OCI-LY1 (cell line): ENCODE results near the gene IGSF9B.

Experiments used
- H2AFZ ChIP-seq: fragments of 200-600 bp; sonication (generic), shearing (Covaris generic); 2 replicates; pipeline ENCODE4 v1.6.0; 2014; ENCODE audit warnings: antibody characterized with exemption, mild to moderate bottlenecking, low read length
- H3F3A ChIP-seq: fragments of 200-600 bp; sonication (generic), shearing (Covaris generic); 2 replicates; pipeline ENCODE4 v1.6.0; 2014; ENCODE audit warnings: mild to moderate bottlenecking, antibody characterized with exemption, low read length, moderate library complexity; ENCODE audit not compliant: insufficient read depth
- H3K27ac ChIP-seq: fragments of 200-600 bp; sonication (generic); 2 replicates; pipeline ENCODE4 v1.5.1; 2014; ENCODE audit warnings: low read length, mixed run types, mild to moderate bottlenecking, low read depth; ENCODE audit not compliant: poor library complexity, severe bottlenecking
- H3K27me3 ChIP-seq: fragments of 200-600 bp; sonication (generic); 2 replicates; pipeline ENCODE4 v1.6.0; 2014; ENCODE audit warnings: antibody characterized with exemption, mild to moderate bottlenecking, low read length, moderate library complexity; ENCODE audit not compliant: insufficient read depth
- H3K36me3 ChIP-seq: fragments of 200-600 bp; sonication (generic); 2 replicates; pipeline ENCODE4 v1.6.1; 2014; ENCODE audit warnings: mild to moderate bottlenecking, antibody characterized with exemption, low read length, moderate library complexity, mixed read lengths; ENCODE audit not compliant: insufficient read depth
- H3K4me1 ChIP-seq: fragments of 200-600 bp; sonication (generic); 2 replicates; pipeline ENCODE4 v1.5.1; 2014; ENCODE audit warnings: mild to moderate bottlenecking, low read length, moderate library complexity; ENCODE audit not compliant: insufficient read depth, severe bottlenecking
- H3K4me2 ChIP-seq: fragments of 200-600 bp; sonication (generic), shearing (Covaris generic); 2 replicates; pipeline ENCODE4 v1.6.1; 2014; ENCODE audit warnings: low read length
- H3K4me3 ChIP-seq: fragments of 200-600 bp; sonication (generic); 2 replicates; pipeline ENCODE4 v1.5.1; 2014; ENCODE audit warnings: low read length, low read depth, mild to moderate bottlenecking, mixed read lengths; ENCODE audit not compliant: poor library complexity, severe bottlenecking
- H3K79me2 ChIP-seq: fragments of 200-600 bp; shearing (Covaris generic); 2 replicates; pipeline ENCODE4 v1.6.1; 2016; ENCODE audit warnings: mixed run types, low read length, mixed read lengths; ENCODE audit not compliant: insufficient read depth
- H3K9ac ChIP-seq: fragments of 200-600 bp; sonication (generic), shearing (Covaris generic); 2 replicates; pipeline ENCODE4 v1.6.1; 2014; ENCODE audit warnings: mild to moderate bottlenecking, low read length, mixed read lengths
- H3K9me2 ChIP-seq: fragments of 200-600 bp; sonication (generic), shearing (Covaris generic); 2 replicates; pipeline ENCODE4 v1.6.1; 2014; ENCODE audit warnings: low read depth, mild to moderate bottlenecking, low read length, mixed read lengths
- H3K9me3 ChIP-seq: fragments of 200-600 bp; shearing (Covaris generic); 2 replicates; pipeline ENCODE4 v1.6.1; 2014; ENCODE audit warnings: low read length, mixed read lengths
- H4K20me1 ChIP-seq: fragments of 200-600 bp; sonication (generic), shearing (Covaris generic); 2 replicates; pipeline ENCODE4 v1.6.0; 2016; ENCODE audit warnings: mild to moderate bottlenecking, low read length; ENCODE audit not compliant: insufficient read depth
- EZH2 ChIP-seq: fragments of 200-600 bp; sonication (generic), shearing (Covaris generic); IDR thresholded peaks from 2 replicates; pipeline ENCODE4 v1.8.0; 2017; ENCODE audit warnings: borderline replicate concordance, mixed run types, mild to moderate bottlenecking, antibody characterized with exemption, low read length, moderate library complexity, mixed read lengths
- TF ChIP-seq, protein P1 (sequence below): fragments of 200-600 bp; sonication (generic), shearing (Covaris generic); IDR thresholded peaks from 2 replicates; pipeline ENCODE4 v1.5.1; 2017; ENCODE audit warnings: mild to moderate bottlenecking, antibody characterized with exemption, low read length, moderate library complexity, mixed read lengths

Gene IGSF9B

DNA sequence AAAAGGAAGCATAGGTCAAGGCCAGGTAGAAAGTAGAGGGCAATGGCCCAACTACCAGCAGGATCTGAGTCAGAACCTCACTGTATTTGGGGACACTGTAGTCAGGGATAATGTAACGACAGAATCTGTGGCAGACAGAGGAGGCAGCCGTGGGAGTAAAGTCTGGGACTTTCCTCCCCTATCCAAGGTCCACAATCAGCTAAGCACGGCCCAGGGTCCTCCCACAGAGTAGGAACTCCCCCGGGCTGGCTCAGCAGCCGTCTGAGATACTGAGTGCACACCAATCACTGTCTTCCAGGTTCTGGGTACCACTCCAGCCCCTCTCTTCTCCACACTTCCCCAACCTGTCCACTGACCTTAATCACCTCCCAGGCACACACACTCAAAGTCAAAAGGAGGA, 3.2 kb downstream of the IGSF9B start:
- no peaks in the 10 kb centered on the region for H3K9me2 ChIP-seq
- H3K27ac ChIP-seq: no peak overlapping the region
- H3K9me3 ChIP-seq: no peaks in the 10 kb centered on the region
- TF ChIP-seq, protein P1, sequence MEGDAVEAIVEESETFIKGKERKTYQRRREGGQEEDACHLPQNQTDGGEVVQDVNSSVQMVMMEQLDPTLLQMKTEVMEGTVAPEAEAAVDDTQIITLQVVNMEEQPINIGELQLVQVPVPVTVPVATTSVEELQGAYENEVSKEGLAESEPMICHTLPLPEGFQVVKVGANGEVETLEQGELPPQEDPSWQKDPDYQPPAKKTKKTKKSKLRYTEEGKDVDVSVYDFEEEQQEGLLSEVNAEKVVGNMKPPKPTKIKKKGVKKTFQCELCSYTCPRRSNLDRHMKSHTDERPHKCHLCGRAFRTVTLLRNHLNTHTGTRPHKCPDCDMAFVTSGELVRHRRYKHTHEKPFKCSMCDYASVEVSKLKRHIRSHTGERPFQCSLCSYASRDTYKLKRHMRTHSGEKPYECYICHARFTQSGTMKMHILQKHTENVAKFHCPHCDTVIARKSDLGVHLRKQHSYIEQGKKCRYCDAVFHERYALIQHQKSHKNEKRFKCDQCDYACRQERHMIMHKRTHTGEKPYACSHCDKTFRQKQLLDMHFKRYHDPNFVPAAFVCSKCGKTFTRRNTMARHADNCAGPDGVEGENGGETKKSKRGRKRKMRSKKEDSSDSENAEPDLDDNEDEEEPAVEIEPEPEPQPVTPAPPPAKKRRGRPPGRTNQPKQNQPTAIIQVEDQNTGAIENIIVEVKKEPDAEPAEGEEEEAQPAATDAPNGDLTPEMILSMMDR: no peak
- TF ChIP-seq EZH2: no peak
- no peak overlapping the region for H2AFZ ChIP-seq
- no peaks in the 10 kb centered on the region for H3F3A ChIP-seq
- H3K4me1 ChIP-seq: no peaks in the 10 kb centered on the region
- no peaks in the 10 kb centered on the region for H3K36me3 ChIP-seq
- no peaks in the 10 kb centered on the region for H4K20me1 ChIP-seq
- H3K9ac ChIP-seq: no peak overlapping the region
- no peak overlapping the region for H3K4me3 ChIP-seq
- H3K79me2 ChIP-seq: no peaks in the 10 kb centered on the region
- no peak overlapping the region for H3K4me2 ChIP-seq
- H3K27me3 ChIP-seq: no peaks in the 10 kb centered on the region

- Histone ChIP-seq H2AFZ (no peak overlapping the region), H3K27me3 (no peaks in the 10 kb centered on the region), H3K4me1 (no peaks in the 10 kb centered on the region), H3K79me2 (no peaks in the 10 kb centered on the region), H4K20me1 (no peaks in the 10 kb centered on the region), H3K4me2 (no peak overlapping the region), H3K36me3 (no peaks in the 10 kb centered on the region), H3K4me3 (no peak overlapping the region), H3F3A (no peaks in the 10 kb centered on the region), H3K9ac (no peak overlapping the region), H3K9me2 (no peaks in the 10 kb centered on the region), H3K27ac (no peak overlapping the region), H3K9me3 (no peaks in the 10 kb centered on the region)
- no peak for TF ChIP-seq EZH2
- TF ChIP-seq, protein P1: no peak
Measured at GRCh38 chr11:133952199-133953190, 4.3 kb downstream of the IGSF9B start.

- H3K9ac ChIP-seq: no peak overlapping the region
- H2AFZ ChIP-seq: no peak overlapping the region
- no peaks in the 10 kb centered on the region for H3K4me1 ChIP-seq
- no peaks in the 10 kb centered on the region for H3F3A ChIP-seq
- H3K4me3 ChIP-seq: no peak overlapping the region
- TF ChIP-seq, protein P1: no peak
- no peak for TF ChIP-seq EZH2
- no peaks in the 10 kb centered on the region for H4K20me1 ChIP-seq
- no peaks in the 10 kb centered on the region for H3K9me2 ChIP-seq
- no peaks in the 10 kb centered on the region for H3K27me3 ChIP-seq
- H3K27ac ChIP-seq: no peak overlapping the region
- no peak overlapping the region for H3K4me2 ChIP-seq
- H3K36me3 ChIP-seq: no peaks in the 10 kb centered on the region
- H3K9me3 ChIP-seq: no peaks in the 10 kb centered on the region
- no peaks in the 10 kb centered on the region for H3K79me2 ChIP-seq
Measured at GRCh38 chr11:133951327-133952198, 5.2 kb downstream of the IGSF9B start.
